WTC11 (cell line): ENCODE data around the gene PDE11A. TPM values are rescaled to one million over a fixed set of nuclear protein-coding genes. Genes with fewer than 3 reads are reported as not detected.
A peak's percentile ranks its signal among the peaks of the same experiment; 100 is the strongest.

ENCODE experiments used
- ATAC-seq: fragments of 200-7000 bp; cut with Tn5 transposase; 2 replicates; pipeline ENCODE4 v1.10.0; 2021; ENCODE audit warnings: mild to moderate bottlenecking, moderate library complexity
- CTCF ChIA-PET: fragments of 300-600 bp; sonication (Branson Sonifier 250); formaldehyde crosslinking; loops from one replicate; lab custom pipeline; 2021; ENCODE audit warnings: antibody characterized with exemption; lab: Charles Lee
- POLR2A ChIA-PET: fragments of 350-600 bp; sonication (Branson Sonifier 250); formaldehyde crosslinking; loops from one replicate; lab custom pipeline; 2021; ENCODE audit warnings: antibody characterized with exemption; lab: Charles Lee
- DNase-seq: peaks from one replicate; pipeline ENCODE4 v3.0.0; 2021; ENCODE audit warnings: low spot score
- H3K27ac Mint-ChIP-seq: 2 replicates; pipeline ENCODE4 v1.8.0; 2021; ENCODE audit warnings: mixed read lengths
- H3K27me3 Mint-ChIP-seq: 2 replicates; pipeline ENCODE4 v1.8.0; 2021; ENCODE audit warnings: low read depth, mild to moderate bottlenecking, moderate library complexity, mixed read lengths
- H3K36me3 Mint-ChIP-seq: 2 replicates; pipeline ENCODE4 v1.8.0; 2021; ENCODE audit warnings: mixed read lengths
- H3K4me1 Mint-ChIP-seq: 2 replicates; pipeline ENCODE4 v1.8.0; 2022; ENCODE audit warnings: mixed read lengths
- H3K4me3 Mint-ChIP-seq: 2 replicates; pipeline ENCODE4 v1.8.0; 2021; ENCODE audit warnings: mild to moderate bottlenecking, moderate library complexity, mixed read lengths
- H3K9me3 Mint-ChIP-seq: 2 replicates; pipeline ENCODE4 v1.8.0; 2021; ENCODE audit warnings: mixed read lengths
- ELF4 ChIP-seq: sonication (generic); formaldehyde crosslinking; IDR thresholded peaks from 2 replicates; pipeline ENCODE4 v1.8.1; 2022; ENCODE audit warnings: low read depth, mild to moderate bottlenecking, moderate library complexity, missing genetic modification reagents
- FOXK1 ChIP-seq: sonication (generic); formaldehyde crosslinking; IDR thresholded peaks from 2 replicates; pipeline ENCODE4 v1.8.0; 2022; ENCODE audit warnings: mild to moderate bottlenecking, moderate library complexity, missing genetic modification reagents
- FOXP1 ChIP-seq: sonication (generic); formaldehyde crosslinking; IDR thresholded peaks from 2 replicates; pipeline ENCODE4 v1.8.0; 2022; ENCODE audit warnings: missing genetic modification reagents, mild to moderate bottlenecking, moderate library complexity, borderline replicate concordance
- FOXP4 ChIP-seq: sonication (generic); formaldehyde crosslinking; IDR thresholded peaks from 2 replicates; pipeline ENCODE4 v1.8.0; 2022; ENCODE audit warnings: mild to moderate bottlenecking, missing genetic modification reagents
- JAZF1 ChIP-seq: fragments of 250-450 bp; sonication (Bioruptor Pico); IDR thresholded peaks from 2 replicates; pipeline ENCODE4 v1.9.0; 2021; ENCODE audit warnings: moderate library complexity, mild to moderate bottlenecking, inconsistent platforms
- KAT7 ChIP-seq: sonication (generic); formaldehyde crosslinking; IDR thresholded peaks from 2 replicates; pipeline ENCODE4 v1.8.1; 2023; ENCODE audit warnings: missing genetic modification reagents, mild to moderate bottlenecking, borderline replicate concordance
- NFE2L1 ChIP-seq: sonication (generic); formaldehyde crosslinking; IDR thresholded peaks from 2 replicates; pipeline ENCODE4 v1.8.1; 2023; ENCODE audit warnings: missing genetic modification reagents
- NR3C1 ChIP-seq: sonication (generic); formaldehyde crosslinking; conservative IDR thresholded peaks from 2 replicates; pipeline ENCODE4 v1.8.1; 2023; ENCODE audit warnings: low read depth, mild to moderate bottlenecking, missing genetic modification reagents
- OVOL2 ChIP-seq: fragments of 250-450 bp; sonication (Bioruptor Pico); IDR thresholded peaks from 2 replicates; pipeline ENCODE4 v1.9.0; 2021; ENCODE audit warnings: mild to moderate bottlenecking, borderline replicate concordance
- SP1 ChIP-seq: sonication (generic); formaldehyde crosslinking; conservative IDR thresholded peaks from 2 replicates; pipeline ENCODE4 v1.8.1; 2022; ENCODE audit warnings: missing genetic modification reagents
- TEAD1 ChIP-seq: sonication (generic); formaldehyde crosslinking; IDR thresholded peaks from 2 replicates; pipeline ENCODE4 v1.8.0; 2022; ENCODE audit warnings: mild to moderate bottlenecking, missing genetic modification reagents
- USF1 ChIP-seq: sonication (generic); formaldehyde crosslinking; IDR thresholded peaks from 2 replicates; pipeline ENCODE4 v1.8.0; 2022; ENCODE audit warnings: mild to moderate bottlenecking, missing genetic modification reagents
- ZBTB21 ChIP-seq: sonication (generic); formaldehyde crosslinking; IDR thresholded peaks from 2 replicates; pipeline ENCODE4 v1.8.1; 2023; ENCODE audit warnings: mild to moderate bottlenecking, missing genetic modification reagents, borderline replicate concordance
- ZNF396 ChIP-seq: fragments of 250-450 bp; sonication (Bioruptor Pico); IDR thresholded peaks from 2 replicates; pipeline ENCODE4 v1.8.0; 2021; ENCODE audit warnings: mild to moderate bottlenecking, moderate library complexity, borderline replicate concordance
- total RNA-seq: library from RNA; stranded (reverse); gene quantifications from 3 replicates; pipeline ENCODE4 v1.2.3, GENCODE V29; 2021
- TF ChIP-seq, protein P1 (sequence below): sonication (generic); formaldehyde crosslinking; IDR thresholded peaks from 2 replicates; pipeline ENCODE4 v1.8.0; 2023; ENCODE audit warnings: mild to moderate bottlenecking, missing genetic modification reagents
- TF ChIP-seq, protein P2 (sequence below): sonication (generic); formaldehyde crosslinking; IDR thresholded peaks from 2 replicates; pipeline ENCODE4 v1.8.1; 2022; ENCODE audit warnings: mild to moderate bottlenecking, moderate library complexity, missing genetic modification reagents

PDE11A gene
- total RNA-seq, 1 experiment from 2014 or later = 0.13 TPM

GRCh38 chr2:177733322-177733855 is 339.2 kb downstream of the PDE11A start:
- no peak for DNase-seq
- Mint-ChIP-seq H3K4me1 (peaks cover 12% of the 10 kb centered on the region), H3K27me3 (peaks cover 98% of the 10 kb centered on the region), H3K9me3 (peaks cover 3% of the 10 kb centered on the region; the same call in 1 of the 2 replicates), H3K27ac (no peak overlapping the region), H3K36me3 (no peaks in the 10 kb centered on the region), H3K4me3 (no peak overlapping the region)
- CTCF ChIA-PET = interaction anchor here (1.8 kb wide), 1 partner anchor 30 kb away, joined by 4 read pairs; no protein-coding TSS in a partner anchor
- no peak for ATAC-seq
- TF ChIP-seq NFE2L1 (CRISPR knock-in tag) = no peak
- TF ChIP-seq ZNF396 (CRISPR knock-in tag) = no peak
- TF ChIP-seq JAZF1 (CRISPR knock-in tag) = no peak
- no peak for TF ChIP-seq ELF4
- TF ChIP-seq SP1 (CRISPR knock-in tag) = no peak
- TF ChIP-seq KAT7 (CRISPR knock-in tag) = no peak
- TF ChIP-seq ZBTB21 = no peak
- no peak for TF ChIP-seq TEAD1 (CRISPR knock-in tag)
- no peak for TF ChIP-seq USF1 (CRISPR knock-in tag)
- TF ChIP-seq OVOL2 = no peak
- no peak for TF ChIP-seq NR3C1 (CRISPR knock-in tag)
- TF ChIP-seq FOXP1 (CRISPR knock-in tag) = no peak
- POLR2A ChIA-PET = no interaction called here

DNA sequence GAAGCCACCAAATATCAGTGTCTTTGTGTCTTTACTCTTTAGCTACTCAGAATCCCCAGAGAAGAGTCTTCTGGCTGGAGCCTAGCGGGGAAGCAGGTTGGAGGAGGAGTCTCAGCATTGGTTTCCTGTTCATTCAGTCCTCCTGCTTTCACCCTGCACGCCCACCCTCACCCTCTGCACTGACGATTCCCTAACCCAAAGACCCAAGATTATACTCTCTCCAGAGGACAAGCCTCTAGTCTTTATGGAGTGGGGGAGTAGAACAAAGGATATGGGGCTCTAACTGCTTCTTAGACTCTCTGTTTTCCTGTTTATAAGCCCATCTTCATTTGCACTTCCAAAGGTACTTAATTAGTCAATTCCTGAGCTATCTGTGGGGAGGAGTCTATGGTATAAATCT is 341.2 kb downstream of the PDE11A start:
- CTCF ChIA-PET = interaction anchor here (0.6 to 1.4 kb wide), 10 partner anchors 13 to 567 kb away, joined by 3 to 8 read pairs (median 4); no protein-coding TSS in a partner anchor
- H3K36me3 Mint-ChIP-seq = no peaks in the 10 kb centered on the region
- peak; percentile 99 for ATAC-seq

More for the DNA sequence above, 341.2 kb downstream of the PDE11A start:
- Mint-ChIP-seq H3K4me3 (no peak overlapping the region), H3K9me3 (no peaks in the 10 kb centered on the region), H3K27ac (no peak overlapping the region), H3K4me1 (peaks cover 12% of the 10 kb centered on the region), H3K27me3 (peaks cover 100% of the 10 kb centered on the region)
- DNase-seq = peak; percentile 58
- TF ChIP-seq, protein P1, sequence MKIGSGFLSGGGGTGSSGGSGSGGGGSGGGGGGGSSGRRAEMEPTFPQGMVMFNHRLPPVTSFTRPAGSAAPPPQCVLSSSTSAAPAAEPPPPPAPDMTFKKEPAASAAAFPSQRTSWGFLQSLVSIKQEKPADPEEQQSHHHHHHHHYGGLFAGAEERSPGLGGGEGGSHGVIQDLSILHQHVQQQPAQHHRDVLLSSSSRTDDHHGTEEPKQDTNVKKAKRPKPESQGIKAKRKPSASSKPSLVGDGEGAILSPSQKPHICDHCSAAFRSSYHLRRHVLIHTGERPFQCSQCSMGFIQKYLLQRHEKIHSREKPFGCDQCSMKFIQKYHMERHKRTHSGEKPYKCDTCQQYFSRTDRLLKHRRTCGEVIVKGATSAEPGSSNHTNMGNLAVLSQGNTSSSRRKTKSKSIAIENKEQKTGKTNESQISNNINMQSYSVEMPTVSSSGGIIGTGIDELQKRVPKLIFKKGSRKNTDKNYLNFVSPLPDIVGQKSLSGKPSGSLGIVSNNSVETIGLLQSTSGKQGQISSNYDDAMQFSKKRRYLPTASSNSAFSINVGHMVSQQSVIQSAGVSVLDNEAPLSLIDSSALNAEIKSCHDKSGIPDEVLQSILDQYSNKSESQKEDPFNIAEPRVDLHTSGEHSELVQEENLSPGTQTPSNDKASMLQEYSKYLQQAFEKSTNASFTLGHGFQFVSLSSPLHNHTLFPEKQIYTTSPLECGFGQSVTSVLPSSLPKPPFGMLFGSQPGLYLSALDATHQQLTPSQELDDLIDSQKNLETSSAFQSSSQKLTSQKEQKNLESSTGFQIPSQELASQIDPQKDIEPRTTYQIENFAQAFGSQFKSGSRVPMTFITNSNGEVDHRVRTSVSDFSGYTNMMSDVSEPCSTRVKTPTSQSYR (CRISPR knock-in tag) = 0 out of 2 replicates have a peak, but pooled peaks have one; percentile 56
- TF ChIP-seq, protein P2, sequence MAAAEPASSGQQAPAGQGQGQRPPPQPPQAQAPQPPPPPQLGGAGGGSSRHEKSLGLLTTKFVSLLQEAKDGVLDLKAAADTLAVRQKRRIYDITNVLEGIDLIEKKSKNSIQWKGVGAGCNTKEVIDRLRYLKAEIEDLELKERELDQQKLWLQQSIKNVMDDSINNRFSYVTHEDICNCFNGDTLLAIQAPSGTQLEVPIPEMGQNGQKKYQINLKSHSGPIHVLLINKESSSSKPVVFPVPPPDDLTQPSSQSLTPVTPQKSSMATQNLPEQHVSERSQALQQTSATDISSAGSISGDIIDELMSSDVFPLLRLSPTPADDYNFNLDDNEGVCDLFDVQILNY = no peak
- TF ChIP-seq FOXP4 (peak; percentile 67; the same call in 1 of the 2 replicates), TEAD1 (CRISPR knock-in tag) (peak; percentile 36; the same call in 1 of the 2 replicates), FOXK1 (CRISPR knock-in tag) (peak; percentile 45; the same call in 1 of the 2 replicates)
- POLR2A ChIA-PET = no interaction called here
